Esophagus mucosa (tissue), 1 donor: ENCODE data around the gene PPFIA4. TPM values are rescaled to one million over a fixed set of nuclear protein-coding genes. Genes with fewer than 3 reads are reported as not detected.

ENCODE experiments used
- ATAC-seq: fragments of 200-7000 bp; cut with Tn5 transposase; one replicate; pipeline ENCODE4 v1.9.1; 2020
- total RNA-seq: library from RNA; stranded (reverse); gene quantifications from one replicate; pipeline ENCODE4 v1.2.4, GENCODE V29; 2023
- donor health status: DM: yes; HTN: yes; CAD: no.

PPFIA4 gene
- total RNA-seq, 1 donor from 2014 or later: 1.0 TPM

DNA sequence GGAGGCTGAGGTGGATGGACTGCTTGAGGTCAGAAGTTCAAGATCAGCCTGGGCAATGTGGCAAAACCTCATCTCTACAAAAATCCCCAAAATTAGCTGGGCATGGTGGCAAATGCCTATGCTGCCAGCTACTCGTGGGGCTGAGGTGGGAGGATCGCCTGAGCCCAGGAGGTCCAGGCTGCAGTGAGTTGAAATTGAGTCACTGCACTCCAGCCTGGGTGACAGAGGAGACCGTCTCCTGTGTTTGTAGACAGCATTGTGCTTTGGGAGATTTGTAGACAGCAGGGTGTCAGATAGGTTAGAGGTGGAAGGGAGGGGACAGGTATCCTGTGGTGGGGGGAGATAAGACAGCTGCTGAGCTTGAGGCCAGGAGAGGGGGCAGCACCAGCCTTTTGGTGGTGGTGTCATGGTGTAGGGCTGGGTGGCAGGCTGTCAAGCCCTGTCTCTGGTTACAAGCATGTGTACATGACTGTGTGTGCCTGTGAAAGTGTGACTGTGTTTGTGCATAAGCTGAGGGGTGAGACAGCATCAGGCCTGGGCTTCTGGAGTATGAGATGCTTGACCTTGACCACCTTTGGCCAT lies 15.2 kb downstream of the PPFIA4 start:
- no peak for ATAC-seq

DNA sequence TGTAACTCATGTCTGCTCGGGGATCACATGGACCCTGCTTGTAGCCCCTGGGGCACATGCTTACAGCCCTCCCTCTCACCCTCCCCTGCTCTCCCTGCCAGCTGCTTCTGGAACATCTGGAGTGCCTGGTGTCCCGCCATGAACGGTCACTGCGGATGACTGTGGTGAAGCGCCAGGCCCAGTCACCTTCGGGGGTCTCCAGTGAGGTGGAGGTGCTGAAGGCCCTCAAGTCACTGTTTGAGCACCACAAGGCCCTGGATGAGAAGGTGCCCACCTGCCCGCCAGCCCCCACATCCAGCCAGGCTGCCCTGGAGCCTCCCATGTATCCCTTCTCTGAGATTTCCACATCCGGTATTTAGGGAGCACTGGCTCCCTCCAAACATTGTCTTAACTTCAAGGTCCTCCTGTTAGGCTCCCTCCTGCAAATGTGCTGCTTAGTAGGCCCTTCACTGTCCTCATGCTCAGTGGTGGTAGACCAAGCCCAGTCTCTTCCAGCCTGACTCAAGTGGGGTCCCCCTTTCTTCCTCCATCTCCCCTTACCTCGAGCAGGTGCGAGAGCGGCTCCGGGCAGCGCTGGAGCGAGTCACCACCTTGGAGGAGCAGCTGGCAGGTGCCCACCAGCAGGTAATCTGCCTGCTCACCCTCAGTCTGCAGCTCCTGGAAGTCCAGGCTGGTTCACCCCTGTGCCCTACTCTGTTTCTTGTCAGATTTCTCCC lies 17.7 kb downstream of the PPFIA4 start:
- ATAC-seq: no peak

DNA sequence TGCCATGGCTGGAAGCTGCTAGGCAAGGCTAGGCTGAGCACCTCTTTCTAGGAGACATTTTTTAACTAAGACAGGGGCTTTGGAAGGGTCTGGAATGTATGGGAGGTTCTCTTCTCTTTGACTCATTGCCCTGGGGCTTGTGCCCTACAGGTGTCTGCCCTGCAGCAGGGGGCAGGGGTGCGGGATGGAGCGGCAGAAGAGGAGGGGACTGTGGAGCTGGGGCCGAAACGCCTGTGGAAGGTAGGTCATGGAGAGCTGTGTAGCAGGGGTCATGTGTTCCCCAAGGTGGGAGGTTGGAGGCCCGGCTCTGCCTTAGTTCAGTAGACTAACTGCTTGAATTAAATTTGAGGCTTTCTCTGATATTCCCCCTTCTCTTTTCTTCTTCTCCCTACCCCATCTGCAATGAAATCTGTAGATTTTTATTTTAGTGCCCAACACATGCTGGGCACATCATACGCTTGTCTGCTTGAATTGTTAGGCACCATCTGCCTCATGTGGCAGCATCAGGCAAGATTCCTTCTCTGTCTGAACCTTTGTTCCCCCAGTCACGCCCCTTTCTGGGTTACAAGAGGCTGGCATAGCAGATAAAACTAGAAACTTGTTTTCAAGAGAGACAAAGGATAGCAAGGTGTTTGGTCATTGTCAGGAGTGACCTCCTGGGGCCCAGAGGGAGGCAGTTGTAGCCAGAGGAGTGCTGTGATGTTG lies 18.4 kb downstream of the PPFIA4 start:
- no peak for ATAC-seq

DNA sequence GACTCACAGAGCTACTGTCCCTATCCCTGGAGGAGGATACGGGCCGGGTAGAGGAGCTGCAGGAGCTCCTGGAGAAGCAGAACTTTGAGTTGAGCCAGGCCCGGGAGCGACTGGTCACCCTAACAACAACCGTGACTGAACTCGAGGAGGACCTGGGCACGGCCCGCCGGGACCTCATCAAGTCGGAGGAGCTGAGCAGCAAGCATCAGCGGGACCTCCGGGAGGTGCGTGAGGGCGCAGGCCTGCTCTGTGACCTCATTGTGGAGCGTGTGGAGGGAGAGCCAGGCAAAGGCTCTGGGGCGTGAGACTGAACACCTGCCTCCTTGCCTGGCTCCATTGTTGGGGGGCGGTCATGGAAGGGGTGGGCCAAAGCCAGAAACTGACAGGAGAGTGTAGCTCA lies 19.0 kb downstream of the PPFIA4 start:
- no peak for ATAC-seq

DNA sequence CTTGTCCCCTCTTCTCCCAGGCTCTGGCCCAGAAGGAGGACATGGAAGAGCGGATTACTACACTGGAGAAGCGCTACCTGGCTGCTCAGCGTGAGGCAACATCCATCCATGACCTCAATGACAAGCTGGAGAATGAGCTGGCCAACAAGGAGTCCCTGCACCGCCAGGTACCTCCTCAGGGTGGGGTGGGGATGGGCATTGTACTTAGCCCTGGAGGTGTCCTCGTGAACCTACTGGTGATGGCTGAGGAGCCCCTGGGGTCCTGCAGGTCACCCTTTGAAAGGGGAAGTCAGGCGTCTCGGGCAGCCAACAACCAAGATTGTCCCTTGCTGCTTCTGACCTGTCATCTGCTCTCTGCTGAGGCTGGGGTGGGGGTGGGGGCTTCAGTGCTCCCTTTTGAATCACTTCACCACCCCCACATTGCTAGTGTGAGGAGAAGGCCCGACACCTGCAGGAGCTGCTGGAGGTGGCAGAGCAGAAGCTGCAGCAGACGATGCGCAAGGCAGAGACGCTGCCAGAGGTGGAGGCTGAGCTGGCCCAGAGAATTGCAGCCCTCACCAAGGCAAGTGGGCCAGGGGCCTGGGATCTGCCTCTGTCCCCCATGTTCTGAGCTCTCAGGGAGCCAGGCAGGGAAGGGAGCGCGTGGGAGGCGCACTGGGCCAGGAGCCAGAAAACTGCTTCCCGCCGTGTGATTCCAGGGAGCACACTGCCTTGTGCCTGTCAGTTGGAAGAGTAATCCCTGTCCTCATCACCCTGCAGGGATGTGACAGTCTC lies 19.7 kb downstream of the PPFIA4 start:
- no peak for ATAC-seq

DNA sequence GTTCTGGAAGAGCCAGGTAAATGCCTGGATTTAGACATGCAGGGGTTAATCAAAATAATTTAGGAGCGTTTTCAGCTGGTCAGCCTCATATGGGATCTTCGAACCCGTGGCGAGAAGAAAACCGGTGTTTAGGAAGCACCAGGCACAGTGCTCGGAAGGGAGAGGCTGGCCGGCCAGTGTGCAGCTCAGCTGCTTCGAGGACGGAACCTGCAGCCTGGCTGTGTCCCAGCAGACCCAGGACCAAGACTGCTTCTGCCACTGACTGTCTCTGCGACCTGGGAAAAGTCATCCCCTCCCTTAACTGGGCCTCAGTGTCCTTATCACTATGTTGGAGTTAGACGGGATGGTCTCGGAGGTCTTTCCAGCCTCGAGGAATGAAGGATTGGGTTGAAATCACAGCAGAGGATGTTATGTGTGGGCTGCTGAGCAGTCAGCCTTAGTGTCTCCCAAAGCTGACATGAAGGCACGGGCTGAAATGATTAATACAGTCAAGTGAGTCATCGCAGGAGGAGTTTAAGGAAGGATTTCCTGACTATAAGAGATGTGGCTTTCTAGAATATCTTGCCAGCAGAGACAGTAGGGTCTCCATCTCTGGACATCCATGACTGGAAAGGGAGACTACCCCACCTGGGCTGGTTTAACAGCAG lies 20.8 kb downstream of the PPFIA4 start:
- peak; percentile 61 for ATAC-seq

DNA sequence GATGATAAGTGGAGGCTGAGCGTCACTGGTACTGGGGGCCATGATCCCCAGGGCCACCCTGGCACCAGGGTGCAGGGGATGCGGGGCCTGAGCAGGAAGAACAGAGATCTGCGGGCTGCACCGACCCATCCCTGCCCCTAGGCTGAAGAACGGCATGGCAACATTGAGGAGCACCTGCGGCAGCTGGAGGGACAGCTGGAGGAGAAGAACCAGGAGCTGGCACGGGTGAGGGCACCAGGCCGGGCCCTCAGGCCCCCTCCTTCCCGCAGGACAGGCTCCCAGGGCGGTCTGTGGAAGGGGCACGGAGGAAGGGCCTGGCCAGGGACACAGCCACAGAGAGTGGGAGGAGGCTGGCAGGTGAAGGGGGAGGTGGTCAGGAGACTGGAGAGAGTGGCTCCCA lies 21.8 kb downstream of the PPFIA4 start:
- no peak for ATAC-seq

DNA sequence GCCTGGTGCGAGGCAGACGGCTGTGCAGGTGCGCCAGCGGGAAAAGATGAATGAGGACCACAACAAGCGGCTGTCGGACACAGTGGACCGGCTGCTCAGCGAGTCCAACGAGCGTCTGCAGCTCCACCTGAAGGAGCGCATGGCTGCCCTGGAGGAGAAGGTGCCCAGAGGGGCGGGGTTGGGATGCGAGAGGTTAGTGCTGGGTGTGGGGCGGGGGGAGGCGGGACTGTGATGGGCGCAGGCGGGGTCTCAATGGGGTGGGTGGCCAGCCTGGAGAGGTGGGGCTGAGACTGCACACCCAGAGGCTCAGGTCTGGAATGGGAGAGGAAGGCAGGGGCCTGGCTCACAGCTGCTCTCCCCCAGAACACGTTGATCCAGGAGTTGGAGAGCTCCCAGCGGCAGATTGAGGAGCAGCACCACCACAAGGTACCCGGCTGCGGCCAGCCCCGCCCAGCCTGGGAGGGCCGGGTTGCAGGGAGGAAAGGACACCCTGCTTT lies 22.3 kb downstream of the PPFIA4 start:
- peak; percentile 30 for ATAC-seq

DNA sequence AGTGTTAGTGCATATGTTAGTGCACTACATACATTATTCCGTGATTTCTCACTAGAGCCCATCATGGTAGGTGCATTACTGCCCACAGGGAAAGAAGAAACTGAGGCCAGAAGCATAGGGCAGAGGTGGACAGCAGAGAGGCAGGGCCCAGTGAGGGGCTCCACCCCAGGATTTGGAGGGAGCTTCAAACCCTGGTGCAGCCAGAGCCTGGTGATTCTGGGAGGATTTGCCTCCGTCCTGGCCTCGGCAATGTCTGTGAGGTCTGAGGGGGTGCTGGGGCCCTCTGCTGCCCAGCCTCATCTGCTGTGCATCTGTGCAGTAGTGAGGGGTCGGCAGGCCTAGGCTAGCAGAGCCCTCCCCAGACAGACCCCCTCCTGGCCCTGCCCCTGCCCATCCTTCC lies 22.8 kb downstream of the PPFIA4 start:
- ATAC-seq: no peak

DNA sequence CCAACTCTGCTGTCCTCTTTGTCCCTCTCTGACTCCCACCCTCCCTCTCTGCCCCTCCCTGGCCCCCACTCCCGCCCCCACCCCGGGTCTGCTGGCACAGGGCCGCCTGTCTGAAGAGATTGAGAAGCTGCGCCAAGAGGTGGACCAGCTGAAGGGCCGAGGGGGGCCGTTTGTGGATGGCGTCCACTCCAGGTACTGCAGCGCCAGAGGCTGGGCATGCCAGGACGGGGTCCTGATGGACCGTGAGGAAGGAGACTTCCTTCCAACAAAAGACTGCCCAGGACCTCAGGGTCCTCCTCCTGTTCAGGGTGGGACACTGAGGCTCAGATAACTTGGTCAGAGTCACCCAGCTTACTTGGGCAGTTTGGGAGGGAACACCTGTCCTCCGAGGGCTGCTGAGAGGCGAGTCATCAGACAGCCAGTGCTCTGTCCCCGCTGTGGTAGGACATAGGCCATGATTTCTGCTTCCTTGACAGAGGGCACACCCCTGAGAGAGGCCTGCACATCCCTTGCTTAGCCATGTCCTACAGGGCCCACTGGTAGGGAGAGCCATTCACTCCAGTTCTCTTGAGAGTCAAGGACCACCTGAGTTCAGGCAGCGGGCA lies 23.4 kb downstream of the PPFIA4 start:
- no peak for ATAC-seq

DNA sequence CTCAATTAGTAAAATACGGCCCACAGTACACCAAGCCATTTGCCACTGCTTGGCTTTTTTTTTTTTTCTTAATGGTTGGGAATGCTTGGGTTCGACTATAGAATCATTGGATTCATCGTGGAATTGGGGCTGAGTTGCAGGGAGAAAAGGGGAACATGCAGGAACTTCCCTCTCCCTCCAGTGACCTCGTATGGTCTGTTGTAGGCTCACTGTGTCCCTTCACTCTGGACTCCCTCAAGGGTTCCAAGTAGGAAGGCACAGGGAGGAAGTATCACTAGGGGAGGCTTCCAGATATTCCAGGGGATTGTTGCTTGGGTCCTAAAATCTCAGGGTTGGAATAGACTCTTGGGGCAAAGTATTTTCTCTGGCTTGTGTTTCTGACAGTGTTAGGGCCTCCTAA lies 24.5 kb downstream of the PPFIA4 start:
- ATAC-seq: no peak

DNA sequence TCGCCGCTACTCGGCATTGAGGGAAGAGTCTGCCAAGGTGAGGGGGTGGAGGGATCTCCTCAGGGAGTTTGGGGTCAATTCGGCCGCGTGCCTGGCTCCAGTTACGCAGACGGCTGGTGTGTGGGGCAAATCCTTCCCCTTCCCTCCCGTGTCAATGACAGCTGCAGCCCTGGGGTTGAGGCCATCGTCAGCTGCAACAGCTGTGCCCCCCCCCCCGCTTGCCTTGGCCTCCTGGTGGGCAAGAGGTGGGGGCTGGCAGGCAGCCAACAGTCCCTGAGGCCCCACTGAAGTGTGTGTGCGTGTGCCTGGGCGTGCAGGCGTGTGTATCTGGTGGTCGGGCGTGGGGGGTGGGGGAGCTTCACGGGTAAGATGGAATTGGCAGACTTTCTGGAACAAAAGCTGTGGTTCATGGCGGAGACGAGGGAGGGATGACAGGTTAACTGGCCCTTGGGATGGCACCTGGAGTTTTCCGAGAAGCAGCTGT lies 25.6 kb downstream of the PPFIA4 start:
- no peak for ATAC-seq

DNA sequence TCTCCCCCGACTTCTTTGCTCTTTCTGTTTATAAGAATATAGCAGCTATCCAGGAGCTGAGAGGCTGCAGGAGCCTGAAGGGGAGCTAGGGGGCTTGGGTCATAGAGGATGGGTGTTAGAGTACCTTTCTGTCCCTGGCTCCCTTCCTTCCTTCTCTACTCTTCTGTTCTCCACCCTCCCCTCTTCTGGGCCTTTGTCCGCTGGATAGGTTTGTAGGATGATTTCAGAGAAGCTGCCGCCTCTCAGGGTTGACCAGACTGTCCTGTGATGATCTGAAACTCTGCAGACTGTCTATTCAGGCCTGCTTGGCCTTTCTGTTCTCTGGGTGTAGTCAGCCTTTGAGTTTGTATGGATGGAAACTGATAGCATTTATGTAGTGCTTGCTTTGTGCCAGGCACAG lies 26.3 kb downstream of the PPFIA4 start:
- ATAC-seq: no peak

DNA sequence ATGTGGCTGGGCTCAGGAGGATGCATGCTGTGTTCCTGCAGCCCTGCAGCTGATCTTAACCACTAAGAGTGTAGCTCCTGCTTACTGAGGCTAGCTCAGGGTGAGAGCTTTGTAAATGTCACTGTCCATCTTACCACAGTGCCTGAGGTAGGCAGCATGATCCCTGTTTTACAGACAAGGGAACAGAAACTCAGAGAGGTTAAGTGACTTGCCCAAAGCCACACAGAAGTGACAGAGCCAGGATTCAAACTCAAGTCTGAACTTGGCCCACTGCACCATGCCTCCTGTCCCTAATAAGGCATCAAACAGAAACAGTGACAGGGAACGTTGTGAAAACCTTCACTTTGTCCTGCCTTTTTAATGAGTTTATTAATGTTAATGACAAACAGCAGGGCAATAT lies 27.9 kb downstream of the PPFIA4 start:
- ATAC-seq: no peak

DNA sequence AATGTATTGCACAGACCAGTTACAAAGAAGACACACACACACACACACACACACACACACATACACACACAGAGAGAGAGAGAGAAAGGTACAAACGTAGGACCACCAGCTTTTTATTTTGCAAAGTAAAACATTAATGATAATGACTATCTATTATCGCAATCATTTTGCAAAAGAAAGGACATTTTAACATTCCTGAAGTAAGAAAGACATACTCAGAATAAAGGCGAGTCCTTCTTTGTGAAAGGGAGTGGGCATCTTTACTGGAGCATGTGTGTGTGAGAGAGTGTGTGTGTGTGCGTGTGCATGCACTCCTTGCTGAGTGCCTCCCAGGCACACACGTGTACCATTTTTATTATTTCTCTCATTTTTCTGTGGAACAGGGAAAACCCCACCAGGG lies 28.4 kb downstream of the PPFIA4 start:
- ATAC-seq: no peak

DNA sequence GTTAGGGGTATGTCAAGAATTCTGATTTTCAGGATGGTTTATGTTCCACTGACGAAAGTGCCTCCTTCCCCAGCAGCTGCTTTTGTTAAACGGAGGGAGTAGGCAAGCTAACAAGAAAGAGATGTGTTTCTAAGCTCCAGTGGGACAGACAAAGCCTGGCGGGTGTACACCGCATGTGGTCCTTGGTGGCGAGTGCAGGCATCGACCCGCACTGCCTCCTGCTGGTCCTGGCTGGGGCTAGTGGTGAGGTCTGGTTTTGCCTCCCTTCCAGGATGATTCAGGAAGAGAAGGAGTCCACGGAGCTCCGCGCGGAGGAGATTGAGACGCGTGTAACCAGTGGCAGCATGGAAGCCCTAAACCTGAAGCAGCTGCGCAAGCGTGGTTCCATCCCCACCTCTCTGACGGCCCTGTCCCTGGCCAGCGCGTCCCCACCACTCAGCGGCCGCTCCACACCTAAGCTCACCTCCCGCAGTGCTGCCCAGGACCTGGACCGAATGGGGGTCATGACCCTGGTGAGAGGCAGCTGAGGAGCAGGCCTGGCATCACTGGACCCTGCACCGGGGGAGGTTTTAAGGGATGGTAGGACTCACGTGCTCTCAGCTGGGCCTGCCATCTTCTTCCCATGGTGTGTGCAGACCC lies 29.0 kb downstream of the PPFIA4 start:
- ATAC-seq: no peak

DNA sequence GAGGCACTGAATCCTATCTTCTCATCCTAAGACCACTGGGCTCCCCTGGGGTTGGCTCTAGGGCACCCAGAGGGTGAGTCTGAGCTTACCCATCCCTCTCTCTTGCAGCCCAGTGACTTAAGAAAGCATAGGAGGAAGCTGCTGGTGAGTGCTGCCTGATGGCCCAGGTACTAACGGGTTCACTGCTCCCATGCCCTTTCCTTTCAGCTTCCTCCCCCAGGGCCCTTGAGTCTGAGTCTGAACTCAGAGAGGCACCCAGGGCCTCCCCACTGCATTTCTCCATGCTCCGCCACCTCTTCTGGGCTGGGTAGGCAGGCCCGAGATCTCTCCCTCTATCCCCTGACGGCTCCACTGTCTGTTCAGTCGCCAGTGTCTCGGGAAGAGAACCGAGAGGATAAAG lies 29.7 kb downstream of the PPFIA4 start:
- no peak for ATAC-seq

DNA sequence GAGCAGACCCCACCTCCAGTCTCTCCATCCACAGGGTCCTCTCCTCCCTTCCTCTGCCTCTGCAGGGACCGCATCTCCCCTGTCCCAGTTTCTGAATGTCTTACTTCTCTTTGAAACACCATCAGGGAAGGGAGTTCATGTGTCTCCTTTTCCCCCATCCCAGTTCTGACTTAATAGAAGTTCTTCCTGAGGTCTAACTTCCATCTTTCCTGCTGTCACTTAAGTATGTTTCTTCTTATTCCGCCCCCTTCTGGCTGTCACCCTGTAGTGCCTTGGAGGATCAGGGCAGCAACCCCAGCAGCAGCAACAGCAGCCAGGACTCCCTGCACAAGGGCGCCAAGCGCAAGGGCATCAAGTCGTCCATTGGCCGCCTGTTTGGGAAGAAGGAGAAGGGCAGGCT lies 30.2 kb downstream of the PPFIA4 start:
- ATAC-seq: no peak

DNA sequence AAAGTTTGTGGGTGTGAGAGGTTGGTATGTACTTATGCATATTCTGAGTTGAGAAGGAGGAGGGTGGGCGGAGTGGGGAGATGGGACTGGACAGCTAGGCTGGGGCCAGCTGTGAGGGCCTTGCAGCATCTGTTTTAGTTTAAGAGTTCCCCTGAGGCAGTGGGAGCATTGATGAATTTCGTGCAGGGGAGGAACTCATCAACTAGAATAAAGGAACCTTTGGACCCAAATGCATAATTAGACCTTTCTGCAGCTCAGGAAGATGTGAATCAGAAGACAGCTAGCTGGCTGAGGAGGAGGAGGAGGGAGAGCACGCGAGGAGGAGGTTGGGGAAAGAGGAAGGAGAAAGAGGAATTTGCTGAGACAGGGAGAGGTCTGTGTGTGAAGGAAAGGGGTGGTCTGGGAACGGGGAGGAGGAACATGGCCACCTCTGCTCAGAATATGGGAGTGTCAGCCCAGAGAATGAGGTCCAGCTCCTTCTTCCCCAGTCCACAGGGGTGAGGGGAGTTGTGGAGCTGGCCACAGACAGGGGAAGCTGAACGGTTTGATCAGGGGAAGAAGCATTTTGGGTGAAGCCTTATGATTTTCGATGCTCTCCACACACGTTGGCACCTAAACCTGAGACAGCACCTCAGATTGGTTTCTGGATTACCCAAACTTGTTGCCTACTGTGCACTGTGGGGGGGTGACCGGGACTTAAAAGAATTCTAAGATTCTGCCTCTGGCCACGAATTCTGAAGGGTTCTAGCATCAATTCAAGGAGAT lies 31.8 kb downstream of the PPFIA4 start:
- ATAC-seq: no peak

DNA sequence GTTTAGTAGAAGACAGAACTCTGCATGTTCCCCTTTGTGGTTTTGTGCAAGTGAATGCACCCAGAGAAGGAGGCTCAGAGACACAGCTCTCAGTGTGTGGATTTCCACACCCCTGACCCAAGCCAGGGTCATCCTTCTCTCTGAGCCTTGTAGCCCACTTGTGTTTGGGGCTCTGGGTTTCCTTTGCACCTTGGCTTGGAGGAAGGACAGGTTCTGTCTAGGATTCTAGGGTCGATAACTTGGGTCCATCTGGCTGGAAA lies 32.3 kb downstream of the PPFIA4 start:
- no peak for ATAC-seq

DNA sequence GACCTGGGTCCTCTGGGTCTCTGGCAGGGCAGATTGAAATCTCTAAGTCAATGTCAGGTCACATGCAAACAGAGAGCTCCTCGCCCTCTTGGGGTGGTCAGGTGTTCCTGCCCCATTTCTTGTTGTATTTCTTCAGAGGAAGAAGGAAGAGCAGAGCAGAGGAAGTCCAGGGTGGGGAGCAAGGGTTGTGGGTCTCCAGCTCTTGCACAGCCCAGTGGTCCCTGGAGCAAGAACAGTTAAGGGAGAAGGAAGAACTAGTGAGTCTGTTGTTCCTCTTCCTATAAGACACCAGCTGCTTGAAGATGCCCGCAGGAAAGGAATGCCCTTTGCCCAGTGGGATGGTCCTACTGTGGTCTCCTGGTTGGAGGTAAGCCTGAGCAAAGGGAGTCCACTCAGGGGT lies 33.2 kb downstream of the PPFIA4 start:
- ATAC-seq: no peak
